Measurements from ENCODE around the gene BUB3.

- TF ChIP-seq CTCF (conservative IDR thresholded peaks at IDR 0.05; ENCODE audit: low read depth, low read length): no peak
- TF ChIP-seq EZH2 (IDR thresholded peaks at IDR 0.05; ENCODE audit: low read length, unreplicated experiment): no peak
Measured at GRCh38 chr10:123150271-123150985, 3.8 kb upstream of the BUB3 start.
